GM23338 (cell line): ENCODE measurements around the gene ITPRID2. TPM values are rescaled to one million over a fixed set of nuclear protein-coding genes. Genes with fewer than 3 reads are reported as not detected.

Experiments
- ATAC-seq: fragments of 200-7000 bp; cut with Tn5 transposase; 3 replicates; pipeline ENCODE4 v1.9.1; 2020
- DNase-seq: peaks from one replicate; pipeline ENCODE4 v3.0.0-alpha.2; 2015; ENCODE audit warnings: low spot score
- H2AFZ ChIP-seq: fragments of 200-600 bp; sonication (generic); 2 replicates; pipeline ENCODE4 v1.8.0; 2016; ENCODE audit warnings: antibody characterized with exemption, mild to moderate bottlenecking, moderate library complexity
- H3F3A ChIP-seq: fragments of 200-600 bp; sonication (generic); replicated peaks from 2 replicates; pipeline ENCODE4 v1.8.0; 2017; ENCODE audit warnings: antibody characterized with exemption, mixed run types, low read depth
- H3K27ac ChIP-seq: fragments of 200-600 bp; sonication (generic); 2 replicates; pipeline ENCODE4 v1.6.1; 2016; ENCODE audit warnings: low read depth
- H3K27me3 ChIP-seq: fragments of 200-600 bp; sonication (generic); 2 replicates; pipeline ENCODE4 v1.8.0; 2016; ENCODE audit warnings: mild to moderate bottlenecking, mixed run types, moderate library complexity; ENCODE audit not compliant: insufficient read depth
- H3K36me3 ChIP-seq: fragments of 200-600 bp; sonication (generic); 2 replicates; pipeline ENCODE4 v1.8.0; 2016; ENCODE audit warnings: mild to moderate bottlenecking; ENCODE audit not compliant: insufficient read depth
- H3K4me1 ChIP-seq: fragments of 200-600 bp; sonication (generic); 2 replicates; pipeline ENCODE4 v1.8.0; 2016; ENCODE audit warnings: mild to moderate bottlenecking, moderate library complexity; ENCODE audit not compliant: insufficient read depth
- H3K4me2 ChIP-seq: fragments of 200-600 bp; sonication (generic); 2 replicates; pipeline ENCODE4 v1.7.1; 2017; ENCODE audit warnings: mixed run types
- H3K4me3 ChIP-seq: fragments of 200-600 bp; sonication (generic); 2 replicates; pipeline ENCODE4 v1.6.1; 2016; ENCODE audit warnings: mixed run types
- H3K79me2 ChIP-seq: fragments of 200-600 bp; sonication (generic); replicated peaks from 2 replicates; pipeline ENCODE4 v1.8.0; 2017; ENCODE audit warnings: mild to moderate bottlenecking; ENCODE audit not compliant: insufficient read depth
- H3K9me2 ChIP-seq: fragments of 200-600 bp; sonication (generic); 2 replicates; pipeline ENCODE4 v1.8.0; 2017; ENCODE audit not compliant: insufficient read depth
- H4K20me1 ChIP-seq: fragments of 200-600 bp; sonication (generic); replicated peaks from 2 replicates; pipeline ENCODE4 v1.8.0; 2017; ENCODE audit warnings: mild to moderate bottlenecking; ENCODE audit not compliant: insufficient read depth
- H3K27ac Mint-ChIP-seq: 2 replicates; pipeline ENCODE4 v1.8.0; 2020; ENCODE audit warnings: inconsistent platforms, mild to moderate bottlenecking, moderate library complexity, mixed read lengths
- H3K27me3 Mint-ChIP-seq: 3 replicates; pipeline ENCODE4 v1.8.0; 2022; ENCODE audit warnings: low read depth, mild to moderate bottlenecking, moderate library complexity, mixed read lengths, inconsistent platforms; ENCODE audit not compliant: insufficient read depth, poor library complexity
- H3K36me3 Mint-ChIP-seq: 3 replicates; pipeline ENCODE4 v1.8.0; 2021; ENCODE audit warnings: low read depth, mild to moderate bottlenecking, inconsistent platforms, moderate library complexity, mixed read lengths
- H3K4me1 Mint-ChIP-seq: 3 replicates; pipeline ENCODE4 v1.8.0; 2020; ENCODE audit warnings: mild to moderate bottlenecking, inconsistent platforms, mixed read lengths
- H3K4me3 Mint-ChIP-seq: 3 replicates; pipeline ENCODE4 v1.8.0; 2021; ENCODE audit warnings: moderate library complexity, mild to moderate bottlenecking, inconsistent platforms, mixed read lengths
- H3K9me3 Mint-ChIP-seq: 3 replicates; pipeline ENCODE4 v1.8.0; 2020; ENCODE audit warnings: moderate library complexity, mild to moderate bottlenecking, inconsistent platforms, mixed read lengths
- CTCF ChIP-seq, 2 experiments: fragments of 200-600 bp in 1 of 2; sonication (generic) in 1 of 2; conservative IDR thresholded peaks; 2 replicates each; pipeline versions ENCODE4 v1.5.1 to v1.6.1; 2016 to 2017; ENCODE audit warnings: antibody characterized with exemption in 2 of 2, low read depth in 2 of 2, mild to moderate bottlenecking in 2 of 2, moderate library complexity in 1 of 2
- ETS1 ChIP-seq: IDR thresholded peaks from 2 replicates; pipeline ENCODE4 v1.6.1; 2016; ENCODE audit warnings: antibody characterized with exemption
- EZH2 ChIP-seq: fragments of 200-600 bp; sonication (generic); IDR thresholded peaks from one replicate; pipeline ENCODE4 v1.8.0; 2017; ENCODE audit warnings: antibody characterized with exemption, mild to moderate bottlenecking, low read depth; ENCODE audit not compliant: unreplicated experiment
- EZH2phosphoT487 ChIP-seq: fragments of 200-600 bp; sonication (generic); IDR thresholded peaks from one replicate; pipeline ENCODE4 v1.8.1; 2018; ENCODE audit warnings: antibody characterized with exemption; ENCODE audit not compliant: unreplicated experiment
- JUNB ChIP-seq: IDR thresholded peaks from one replicate; pipeline ENCODE4 v1.6.1; 2016; ENCODE audit warnings: antibody characterized with exemption; ENCODE audit not compliant: unreplicated experiment
- NANOG ChIP-seq: IDR thresholded peaks from 2 replicates; pipeline ENCODE4 v1.6.1; 2016; ENCODE audit warnings: antibody characterized with exemption, borderline replicate concordance
- REST ChIP-seq: IDR thresholded peaks from one replicate; pipeline ENCODE4 v1.6.1; 2018; ENCODE audit warnings: antibody characterized with exemption; ENCODE audit not compliant: unreplicated experiment
- STAT1 ChIP-seq: IDR thresholded peaks from one replicate; pipeline ENCODE4 v1.6.1; 2016; ENCODE audit warnings: antibody characterized with exemption; ENCODE audit not compliant: unreplicated experiment
- ZNF114 ChIP-seq: fragments of 250-450 bp; sonication (Bioruptor Pico); IDR thresholded peaks from 2 replicates; pipeline ENCODE4 v1.5.0; 2020; ENCODE audit warnings: mild to moderate bottlenecking, moderate library complexity
- polyA plus RNA-seq: library from polyadenylated mRNA; unstranded; fragments of >200 nt; fragmentation: Nextera tagmentation; extraction: Ambion mirVana; gene quantifications from 2 replicates; pipeline ENCODE4 v1.2.1, GENCODE V29; 2016
- total RNA-seq: library from RNA; depleted of rRNA; stranded (reverse); fragments of >200 nt; shearing (Covaris generic); gene quantifications from 2 replicates; pipeline ENCODE4 v1.2.3, GENCODE V29; 2014

The ITPRID2 gene
- total and polyA plus RNA-seq, 2 experiments from 2014 or later: 4.4 to 12.0 TPM

- TF ChIP-seq STAT1: no peak
- no peaks in the 10 kb centered on the region for H3K9me3 Mint-ChIP-seq
- H3K36me3 Mint-ChIP-seq: no peaks in the 10 kb centered on the region
- no peak overlapping the region for H3K27ac ChIP-seq
- peaks cover 28% of the 10 kb centered on the region for H3K4me1 ChIP-seq
- no peaks in the 10 kb centered on the region for H4K20me1 ChIP-seq
- no peak overlapping the region for H3K4me3 ChIP-seq
- no peaks in the 10 kb centered on the region for H3K36me3 ChIP-seq
- H3K4me1 Mint-ChIP-seq: peaks cover 25% of the 10 kb centered on the region
- no peaks in the 10 kb centered on the region for H3F3A ChIP-seq
- H3K27me3 ChIP-seq: no peaks in the 10 kb centered on the region
- no peak for ATAC-seq
- no peak overlapping the region for H2AFZ ChIP-seq
- DNase-seq: no peak
- no peaks in the 10 kb centered on the region for H3K79me2 ChIP-seq
- no peaks in the 10 kb centered on the region for H3K9me2 ChIP-seq
- no peak overlapping the region for H3K4me3 Mint-ChIP-seq
- peak overlapping the region; percentile 56 for H3K4me2 ChIP-seq
- H3K27ac Mint-ChIP-seq: no peak overlapping the region
- H3K27me3 Mint-ChIP-seq: peaks cover 1% of the 10 kb centered on the region
Observed at GRCh38 chr2:181847702-181848101, 43.8 kb upstream of the ITPRID2 start.

- H3F3A ChIP-seq: no peaks in the 10 kb centered on the region
- no peak overlapping the region for H3K27ac ChIP-seq
- DNase-seq: peak; percentile 29
- H4K20me1 ChIP-seq: no peaks in the 10 kb centered on the region
- peaks cover 28% of the 10 kb centered on the region for H3K4me1 ChIP-seq
- H3K36me3 ChIP-seq: no peaks in the 10 kb centered on the region
- H3K4me3 ChIP-seq: no peak overlapping the region
- Mint-ChIP-seq H3K27me3 (peaks cover 1% of the 10 kb centered on the region), H3K27ac (no peak overlapping the region), H3K4me3 (no peak overlapping the region; the same call in 1 of the 3 replicates), H3K9me3 (no peaks in the 10 kb centered on the region), H3K4me1 (peaks cover 25% of the 10 kb centered on the region), H3K36me3 (no peaks in the 10 kb centered on the region)
- H3K9me2 ChIP-seq: no peaks in the 10 kb centered on the region
- peak overlapping the region; percentile 56 for H3K4me2 ChIP-seq
- ATAC-seq: no peak
- no peaks in the 10 kb centered on the region for H3K27me3 ChIP-seq
- H3K79me2 ChIP-seq: no peaks in the 10 kb centered on the region
- H2AFZ ChIP-seq: no peak overlapping the region
- TF ChIP-seq CTCF (conservative IDR thresholded peaks at IDR 0.05; ENCODE audit: low read depth in 2 of 2) (no peak), ETS1 (no peak), NANOG (no peak), JUNB (no peak), STAT1 (no peak), REST (no peak), EZH2phosphoT487 (no peak), ZNF114 (CRISPR knock-in tag) (no peak), EZH2 (no peak)
Observed at GRCh38 chr2:181848261-181848886, 43.2 kb upstream of the ITPRID2 start.
